CD4-positive, CD25-positive, alpha-beta regulatory T cell (primary cell): Measurements from ENCODE around the gene PRKCE. TPM values are rescaled to one million over a fixed set of nuclear protein-coding genes. Genes with fewer than 3 reads are reported as not detected.
A peak's percentile ranks its signal among the peaks of the same experiment; 100 is the strongest.
"Not testable (repeated sequence)": the region's sequence is repeated elsewhere in the genome, so short reads cannot be mapped to it uniquely, and the experiment has no call there.

ENCODE experiments used
- ATAC-seq, 2 donors: fragments of 150-1000 bp; cut with Tn5 transposase; one replicate each; pipeline ENCODE4 v1.10.0; 2021; ENCODE audit warnings: low read depth in 2 of 2, moderate number of reproducible peaks in 2 of 2, moderate library complexity in 1 of 2
- DNase-seq, 3 donors: peaks; one replicate each; pipeline versions ENCODE4 v3.0.0 to v3.0.0-alpha.2; 2012 to 2022; ENCODE audit warnings: mixed read lengths in 1 of 3
- H3K27ac ChIP-seq: one replicate; pipeline ENCODE4 v1.7.0; 2013; ENCODE audit warnings: mild to moderate bottlenecking, low read length; ENCODE audit not compliant: insufficient read depth, poor library complexity, severe bottlenecking
- H3K27me3 ChIP-seq: one replicate; pipeline ENCODE4 v1.7.0; 2013; ENCODE audit warnings: low read length; ENCODE audit not compliant: control insufficient read depth, insufficient read depth
- H3K36me3 ChIP-seq: one replicate; pipeline ENCODE4 v1.7.0; 2013; ENCODE audit warnings: mild to moderate bottlenecking, low read length, moderate library complexity; ENCODE audit not compliant: control insufficient read depth, insufficient read depth
- H3K4me1 ChIP-seq: 2 replicates; pipeline ENCODE4 v1.7.0; 2013; ENCODE audit warnings: mild to moderate bottlenecking, low read length; ENCODE audit not compliant: insufficient read depth, control insufficient read depth, poor library complexity, severe bottlenecking
- H3K4me3 ChIP-seq: one replicate; pipeline ENCODE4 v1.7.0; 2013; ENCODE audit warnings: low read depth, mild to moderate bottlenecking, low read length, moderate library complexity
- H3K9me3 ChIP-seq, 2 experiments: 1 replicate in 1 of 2; 2 replicates in 1 of 2; pipeline ENCODE4 v1.7.0; 2013; ENCODE audit warnings: low read length in 2 of 2, mild to moderate bottlenecking in 1 of 2, moderate library complexity in 1 of 2; ENCODE audit not compliant: control insufficient read depth in 2 of 2
- H3K27ac Mint-ChIP-seq, 3 donors: one replicate each; pipeline ENCODE4 v1.8.0; 2020 to 2022; ENCODE audit warnings: mild to moderate bottlenecking in 3 of 3, mixed read lengths in 3 of 3, moderate library complexity in 2 of 3
- H3K27me3 Mint-ChIP-seq: one replicate; pipeline ENCODE4 v1.8.0; 2022; ENCODE audit warnings: mild to moderate bottlenecking, mixed read lengths
- H3K36me3 Mint-ChIP-seq: one replicate; pipeline ENCODE4 v1.8.0; 2020; ENCODE audit warnings: mixed read lengths
- H3K4me1 Mint-ChIP-seq, 4 donors: one replicate each; pipeline ENCODE4 v1.8.0; 2020 to 2022; ENCODE audit warnings: mixed read lengths in 4 of 4, mild to moderate bottlenecking in 1 of 4
- H3K4me3 Mint-ChIP-seq, 4 donors: one replicate each; pipeline ENCODE4 v1.8.0; 2020 to 2022; ENCODE audit warnings: mild to moderate bottlenecking in 4 of 4, mixed read lengths in 4 of 4, moderate library complexity in 3 of 4
- H3K9me3 Mint-ChIP-seq, 7 donors: one replicate each; pipeline ENCODE4 v1.8.0; 2020 to 2022; ENCODE audit warnings: mixed read lengths in 7 of 7, mild to moderate bottlenecking in 3 of 7, moderate library complexity in 2 of 7
- polyA plus RNA-seq, 4 donors: library from polyadenylated mRNA; unstranded; fragments of 300-500 nt; fragmentation: Illumina TruSeq; gene quantifications; one replicate each; pipeline ENCODE4 v1.2.3, GENCODE V29; 2021
- total RNA-seq: library from RNA; stranded (reverse); gene quantifications from one replicate; pipeline ENCODE4 v1.2.3, GENCODE V29; 2022

The PRKCE gene
- total and polyA plus RNA-seq, 5 donors from 2014 or later, result 0.78 to 16.5 (median 1.3) TPM

GRCh38 chr2:45889053-45889452 is 237.6 kb downstream of the PRKCE start:
- DNase-seq (peak in 2 of 3 donors; percentile 8 to 69), ATAC-seq (peak; percentile 40 to 57)
- Histone ChIP-seq H3K4me3 (no peak overlapping the region), H3K27ac (no peak overlapping the region), H3K9me3 (no peaks in the 10 kb centered on the region), H3K27me3 (no peaks in the 10 kb centered on the region), H3K4me1 (no peaks in the 10 kb centered on the region), H3K36me3 (no peaks in the 10 kb centered on the region)
- peaks cover 7% of the 10 kb centered on the region for H3K36me3 Mint-ChIP-seq
- no peaks in the 10 kb centered on the region for H3K27me3 Mint-ChIP-seq
- H3K4me1 Mint-ChIP-seq, result peaks cover 0 to 39% (median 9%) of the 10 kb centered on the region in 4 donors
- no peaks in the 10 kb centered on the region for H3K9me3 Mint-ChIP-seq
- H3K27ac Mint-ChIP-seq, result no peak overlapping the region
- H3K4me3 Mint-ChIP-seq, result peak overlapping the region in 1 of 4 donors; percentile 38

GRCh38 chr2:45889620-45890370 is 238.3 kb downstream of the PRKCE start:
- H3K27ac Mint-ChIP-seq, result no peak overlapping the region
- Histone ChIP-seq H3K36me3 (no peaks in the 10 kb centered on the region), H3K4me3 (no peak overlapping the region), H3K9me3 (no peaks in the 10 kb centered on the region), H3K27me3 (no peaks in the 10 kb centered on the region), H3K27ac (no peak overlapping the region), H3K4me1 (no peaks in the 10 kb centered on the region)
- peaks cover 7% of the 10 kb centered on the region for H3K36me3 Mint-ChIP-seq
- no peaks in the 10 kb centered on the region for H3K27me3 Mint-ChIP-seq
- ATAC-seq, result no peak
- peaks cover 0 to 1% (median 0%) of the 10 kb centered on the region in 7 donors for H3K9me3 Mint-ChIP-seq
- H3K4me1 Mint-ChIP-seq, result peaks cover 0 to 39% (median 9%) of the 10 kb centered on the region in 4 donors
- DNase-seq, result no peak
- peak overlapping the region in 1 of 4 donors; percentile 5 for H3K4me3 Mint-ChIP-seq

GRCh38 chr2:45890371-45890646 is 238.8 kb downstream of the PRKCE start:
- H3K4me3 Mint-ChIP-seq, H3K9me3 Mint-ChIP-seq, DNase-seq, H3K36me3 Mint-ChIP-seq, H3K4me1 ChIP-seq, H3K4me3 ChIP-seq, ATAC-seq, H3K27ac ChIP-seq, H3K9me3 ChIP-seq, H3K27ac Mint-ChIP-seq, H3K36me3 ChIP-seq, H3K27me3 Mint-ChIP-seq, H3K27me3 ChIP-seq: not testable (repeated sequence)
- H3K4me1 Mint-ChIP-seq, result peaks cover 0 to 39% (median 9%) of the 10 kb centered on the region in 4 donors

- peaks cover 0 to 1% (median 0%) of the 10 kb centered on the region in 7 donors for H3K9me3 Mint-ChIP-seq
- peak overlapping the region in 1 of 4 donors; percentile 7 for H3K4me3 Mint-ChIP-seq
- peaks cover 2% of the 10 kb centered on the region for H3K27me3 Mint-ChIP-seq
- DNase-seq, result peak in 2 of 3 donors; percentile 5 to 75
- H3K4me1 Mint-ChIP-seq, result peaks cover 0 to 39% (median 11%) of the 10 kb centered on the region in 4 donors
- H3K27ac Mint-ChIP-seq, result peak overlapping the region in 1 of 3 donors; percentile 39
- peak; percentile 38 to 48 for ATAC-seq
- Histone ChIP-seq H3K36me3 (no peaks in the 10 kb centered on the region), H3K4me1 (no peaks in the 10 kb centered on the region), H3K27me3 (no peaks in the 10 kb centered on the region), H3K4me3 (no peak overlapping the region), H3K9me3 (no peaks in the 10 kb centered on the region), H3K27ac (no peak overlapping the region)
- H3K36me3 Mint-ChIP-seq, result peaks cover 7% of the 10 kb centered on the region
Measured at GRCh38 chr2:45890819-45891218, 239.3 kb downstream of the PRKCE start.

GRCh38 chr2:45891719-45892424 is 240.4 kb downstream of the PRKCE start:
- H3K4me1 Mint-ChIP-seq, result peaks cover 0 to 37% (median 11%) of the 10 kb centered on the region in 4 donors
- peak overlapping the region in 1 of 3 donors; percentile 26 for H3K27ac Mint-ChIP-seq
- H3K27me3 Mint-ChIP-seq, result peaks cover 4% of the 10 kb centered on the region
- Histone ChIP-seq H3K36me3 (no peaks in the 10 kb centered on the region), H3K9me3 (no peaks in the 10 kb centered on the region), H3K27me3 (no peaks in the 10 kb centered on the region), H3K4me3 (no peak overlapping the region), H3K4me1 (no peaks in the 10 kb centered on the region), H3K27ac (no peak overlapping the region)
- DNase-seq (no peak), ATAC-seq (no peak)
- H3K36me3 Mint-ChIP-seq, result peaks cover 7% of the 10 kb centered on the region
- no peak overlapping the region for H3K4me3 Mint-ChIP-seq
- peaks cover 0 to 1% (median 0%) of the 10 kb centered on the region in 7 donors for H3K9me3 Mint-ChIP-seq

- Histone ChIP-seq H3K27me3 (no peaks in the 10 kb centered on the region), H3K4me3 (no peak overlapping the region), H3K27ac (no peak overlapping the region), H3K9me3 (no peaks in the 10 kb centered on the region), H3K36me3 (no peaks in the 10 kb centered on the region), H3K4me1 (no peaks in the 10 kb centered on the region)
- Mint-ChIP-seq H3K4me3 (no peak overlapping the region), H3K4me1 (peaks cover 0 to 37% (median 10%) of the 10 kb centered on the region in 4 donors), H3K36me3 (peaks cover 7% of the 10 kb centered on the region), H3K9me3 (peaks cover 0 to 1% (median 0%) of the 10 kb centered on the region in 7 donors), H3K27me3 (peaks cover 4% of the 10 kb centered on the region), H3K27ac (peak overlapping the region in 1 of 3 donors; percentile 26)
- ATAC-seq (no peak), DNase-seq (no peak)
Measured at GRCh38 chr2:45892425-45892745, 240.9 kb downstream of the PRKCE start.

GRCh38 chr2:45892757-45893156 is 241.3 kb downstream of the PRKCE start:
- Mint-ChIP-seq H3K27ac (no peak overlapping the region), H3K27me3 (peaks cover 4% of the 10 kb centered on the region), H3K4me1 (peaks cover 0 to 36% (median 10%) of the 10 kb centered on the region in 4 donors), H3K9me3 (peaks cover 0 to 1% (median 0%) of the 10 kb centered on the region in 7 donors), H3K4me3 (no peak overlapping the region), H3K36me3 (peaks cover 7% of the 10 kb centered on the region)
- Histone ChIP-seq H3K4me3 (no peak overlapping the region), H3K36me3 (no peaks in the 10 kb centered on the region), H3K4me1 (no peaks in the 10 kb centered on the region), H3K27me3 (no peaks in the 10 kb centered on the region), H3K27ac (no peak overlapping the region), H3K9me3 (no peaks in the 10 kb centered on the region)
- ATAC-seq (no peak), DNase-seq (no peak)
